B cell (primary cell): ENCODE measurements around the gene ATP8A2. TPM values are rescaled to one million over a fixed set of nuclear protein-coding genes. Genes with fewer than 3 reads are reported as not detected.

ENCODE experiments used
- ATAC-seq: fragments of 200-7000 bp; cut with Tn5 transposase; one replicate; pipeline ENCODE4 v1.10.0; 2021; ENCODE audit warnings: low read depth, mild to moderate bottlenecking, moderate number of reproducible peaks, moderate library complexity
- CTCF ChIA-PET: fragments of 350-600 bp; sonication (Branson Sonifier 250); formaldehyde crosslinking; loops from one replicate; lab custom pipeline; 2021; ENCODE audit warnings: antibody characterized with exemption, inconsistent platforms; lab: Charles Lee
- POLR2A ChIA-PET: fragments of 350-600 bp; sonication (Branson Sonifier 250); formaldehyde crosslinking; loops from one replicate; lab custom pipeline; 2021; ENCODE audit warnings: antibody characterized with exemption; lab: Charles Lee
- DNase-seq: peaks from one replicate; pipeline ENCODE4 v3.0.0; 2013
- H2AFZ ChIP-seq: 2 replicates; pipeline ENCODE4 v1.6.1; 2012; ENCODE audit warnings: mild to moderate bottlenecking, low read depth, low read length; ENCODE audit not compliant: insufficient read depth, poor library complexity, severe bottlenecking
- H3K27ac ChIP-seq, 2 donors: 1 replicate in 1 of 2; 2 replicates in 1 of 2; pipeline ENCODE4 v1.5.1; 2012 to 2013; ENCODE audit warnings: low read length in 2 of 2, mild to moderate bottlenecking in 2 of 2, moderate library complexity in 1 of 2
- H3K27me3 ChIP-seq, 4 experiments: fragments of 200-600 bp in 1 of 4; sonication (generic) in 1 of 4; replicated peaks in 1 of 4; 1 replicate in 2 of 4; 2 replicates in 2 of 4; pipeline versions ENCODE4 v1.6.1 to v1.7.0; 2013 to 2016; ENCODE audit warnings: low read length in 3 of 4, mild to moderate bottlenecking in 2 of 4, mixed read lengths in 1 of 4, moderate library complexity in 1 of 4; ENCODE audit not compliant: insufficient read depth in 4 of 4, control insufficient read depth in 3 of 4; ENCODE audit errors: control extremely low read depth in 1 of 4
- H3K36me3 ChIP-seq, 2 experiments: replicated peaks in 1 of 2; 1 replicate in 1 of 2; 2 replicates in 1 of 2; pipeline versions ENCODE4 v1.6.1 to v1.7.1; 2013; ENCODE audit warnings: low read length in 1 of 2; ENCODE audit not compliant: insufficient read depth in 2 of 2, control insufficient read depth in 1 of 2; ENCODE audit errors: control extremely low read depth in 1 of 2, extremely low read depth in 1 of 2
- H3K4me1 ChIP-seq, 2 donors: fragments of 200-600 bp in 1 of 2; sonication (generic) in 1 of 2; 1 replicate in 1 of 2; 2 replicates in 1 of 2; pipeline versions ENCODE4 v1.5.1 to v1.6.1; 2013 to 2017; ENCODE audit warnings: low read length in 2 of 2; ENCODE audit not compliant: control insufficient read depth in 2 of 2, insufficient read depth in 2 of 2
- H3K4me2 ChIP-seq: replicated peaks from 2 replicates; pipeline ENCODE3; 2012; ENCODE audit warnings: mild to moderate bottlenecking, low read depth, low read length; ENCODE audit not compliant: poor library complexity, severe bottlenecking
- H3K4me3 ChIP-seq, 5 experiments: fragments of 200-600 bp in 1 of 5; sonication (generic) in 1 of 5; 1 replicate in 3 of 5; 2 replicates in 2 of 5; pipeline versions ENCODE4 v1.5.1 to v1.7.0; 2011 to 2016; ENCODE audit warnings: low read length in 4 of 5, mild to moderate bottlenecking in 4 of 5, low read depth in 2 of 5, control low read depth in 1 of 5, moderate library complexity in 1 of 5; ENCODE audit not compliant: insufficient read depth in 1 of 5; ENCODE audit errors: control extremely low read depth in 1 of 5, extremely low read depth in 1 of 5
- H3K79me2 ChIP-seq: fragments of 200-600 bp; sonication (generic); one replicate; pipeline ENCODE4 v1.6.0; 2016; ENCODE audit warnings: low read length; ENCODE audit not compliant: control insufficient read depth, insufficient read depth
- H3K9ac ChIP-seq: fragments of 200-600 bp; sonication (generic); 2 replicates; pipeline ENCODE4 v1.6.1; 2017; ENCODE audit warnings: mild to moderate bottlenecking, low read length, moderate library complexity
- H3K9me3 ChIP-seq, 3 donors: one replicate each; pipeline versions ENCODE4 v1.6.1 to v1.7.1; 2013; ENCODE audit warnings: low read length in 2 of 3; ENCODE audit not compliant: control insufficient read depth in 2 of 3, insufficient read depth in 1 of 3; ENCODE audit errors: control extremely low read depth in 1 of 3
- H4K20me1 ChIP-seq: 2 replicates; pipeline ENCODE4 v1.6.0; 2012; ENCODE audit warnings: mild to moderate bottlenecking, low read length; ENCODE audit not compliant: insufficient read depth, control insufficient read depth, poor library complexity, severe bottlenecking
- H3K27ac Mint-ChIP-seq: one replicate; pipeline ENCODE4 v1.8.0; 2021; ENCODE audit warnings: mixed read lengths
- H3K27me3 Mint-ChIP-seq: one replicate; pipeline ENCODE4 v1.8.0; 2021; ENCODE audit warnings: mixed read lengths
- H3K4me1 Mint-ChIP-seq: one replicate; pipeline ENCODE4 v1.8.0; 2021; ENCODE audit warnings: mixed read lengths
- H3K4me3 Mint-ChIP-seq: one replicate; pipeline ENCODE4 v1.8.0; 2021; ENCODE audit warnings: mixed read lengths
- H3K9me3 Mint-ChIP-seq: one replicate; pipeline ENCODE4 v1.8.0; 2022; ENCODE audit warnings: mixed read lengths; ENCODE audit not compliant: insufficient read depth
- EZH2 ChIP-seq: IDR thresholded peaks from 2 replicates; pipeline ENCODE4 v1.6.1; 2012; ENCODE audit warnings: borderline replicate concordance, low read depth, mild to moderate bottlenecking, moderate library complexity, low read length; ENCODE audit not compliant: insufficient read depth, poor library complexity, severe bottlenecking
- WGBS: methylation state at CpG from one replicate; pipeline ENCODE4 v1.1.5; 2013; ENCODE audit warnings: missing lambda C conversion rate; ENCODE audit not compliant: insufficient coverage; 5-methylcytosine and 5-hydroxymethylcytosine counted together
- intact Hi-C: fragments of 100-400 bp; cut with micrococcal nuclease; formaldehyde crosslinking; loops from one replicate; pipeline ENCODE4 v1.10.0; 2022
- polyA plus RNA-seq: library from polyadenylated mRNA; depleted of rRNA; stranded (reverse); fragments of >200 nt; gene quantifications from 2 replicates; pipeline ENCODE4 v1.2.3, GENCODE V29; 2012
- total RNA-seq, 2 donors: library from RNA; stranded (reverse); fragments of 120-200 nt in 1 of 2; gene quantifications; 1 replicate in 1 of 2; 2 replicates in 1 of 2; pipeline versions ENCODE4 v1.2.3 to v1.2.4, GENCODE V29; 2013 to 2022
- TF ChIP-seq, protein P1 (sequence below): fragments of 200-600 bp; IDR thresholded peaks from one replicate; pipeline ENCODE4 v1.8.0; 2022; ENCODE audit warnings: antibody characterized with exemption, mild to moderate bottlenecking

Gene ATP8A2
- total and polyA plus RNA-seq, 2 donors (not counting 1 experiment from before 2014, with no cell fraction given): not detected

DNA sequence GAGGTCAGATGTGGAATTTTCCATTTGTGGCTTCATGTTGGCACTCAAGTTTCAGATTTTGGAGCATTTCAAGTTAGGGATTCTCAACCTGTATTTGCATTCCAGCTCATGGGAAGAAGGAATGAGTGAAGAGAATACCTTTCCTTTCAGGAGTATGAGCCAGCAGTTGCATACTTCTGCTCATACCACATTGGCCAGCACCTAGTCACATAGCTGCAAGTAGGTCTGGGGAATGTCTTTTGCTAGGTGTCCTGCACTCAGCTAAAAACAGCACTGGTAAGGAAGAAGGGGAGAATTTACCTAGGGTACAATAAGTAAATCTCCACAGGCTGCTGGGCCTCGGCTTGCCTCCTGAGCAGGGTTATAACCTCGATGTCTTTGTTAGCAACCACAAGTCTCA lies 24.6 kb upstream of the ATP8A2 start:
- no peaks in the 10 kb centered on the region for H3K4me1 ChIP-seq
- H3K4me1 Mint-ChIP-seq: no peaks in the 10 kb centered on the region
- no peak overlapping the region for H3K4me3 Mint-ChIP-seq
- H3K27ac Mint-ChIP-seq: no peak overlapping the region
- 83% methylated on average over 2 of the region's 2 CpGs for WGBS
- H3K4me2 ChIP-seq: no peak overlapping the region
- no peaks in the 10 kb centered on the region for H4K20me1 ChIP-seq
- H3K27me3 Mint-ChIP-seq: peaks cover 5% of the 10 kb centered on the region
- TF ChIP-seq, protein P1, sequence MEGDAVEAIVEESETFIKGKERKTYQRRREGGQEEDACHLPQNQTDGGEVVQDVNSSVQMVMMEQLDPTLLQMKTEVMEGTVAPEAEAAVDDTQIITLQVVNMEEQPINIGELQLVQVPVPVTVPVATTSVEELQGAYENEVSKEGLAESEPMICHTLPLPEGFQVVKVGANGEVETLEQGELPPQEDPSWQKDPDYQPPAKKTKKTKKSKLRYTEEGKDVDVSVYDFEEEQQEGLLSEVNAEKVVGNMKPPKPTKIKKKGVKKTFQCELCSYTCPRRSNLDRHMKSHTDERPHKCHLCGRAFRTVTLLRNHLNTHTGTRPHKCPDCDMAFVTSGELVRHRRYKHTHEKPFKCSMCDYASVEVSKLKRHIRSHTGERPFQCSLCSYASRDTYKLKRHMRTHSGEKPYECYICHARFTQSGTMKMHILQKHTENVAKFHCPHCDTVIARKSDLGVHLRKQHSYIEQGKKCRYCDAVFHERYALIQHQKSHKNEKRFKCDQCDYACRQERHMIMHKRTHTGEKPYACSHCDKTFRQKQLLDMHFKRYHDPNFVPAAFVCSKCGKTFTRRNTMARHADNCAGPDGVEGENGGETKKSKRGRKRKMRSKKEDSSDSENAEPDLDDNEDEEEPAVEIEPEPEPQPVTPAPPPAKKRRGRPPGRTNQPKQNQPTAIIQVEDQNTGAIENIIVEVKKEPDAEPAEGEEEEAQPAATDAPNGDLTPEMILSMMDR: no peak
- no peak for TF ChIP-seq EZH2
- no peaks in the 10 kb centered on the region for H3K36me3 ChIP-seq
- peaks cover 2% of the 10 kb centered on the region for H3K9me3 Mint-ChIP-seq
- DNase-seq (no peak), ATAC-seq (no peak)
- H3K9me3 ChIP-seq: peaks cover 0 to 4% (median 0%) of the 10 kb centered on the region in 3 donors
- H3K79me2 ChIP-seq: no peaks in the 10 kb centered on the region
- no peak overlapping the region for H3K27ac ChIP-seq
- ChIA-PET POLR2A (no interaction called here), CTCF (no interaction called here)
- H2AFZ ChIP-seq: no peak overlapping the region
- intact Hi-C loops: no loop called here
- H3K27me3 ChIP-seq: no peaks in the 10 kb centered on the region
- H3K4me3 ChIP-seq: no peak overlapping the region
- H3K9ac ChIP-seq: no peak overlapping the region

DNA sequence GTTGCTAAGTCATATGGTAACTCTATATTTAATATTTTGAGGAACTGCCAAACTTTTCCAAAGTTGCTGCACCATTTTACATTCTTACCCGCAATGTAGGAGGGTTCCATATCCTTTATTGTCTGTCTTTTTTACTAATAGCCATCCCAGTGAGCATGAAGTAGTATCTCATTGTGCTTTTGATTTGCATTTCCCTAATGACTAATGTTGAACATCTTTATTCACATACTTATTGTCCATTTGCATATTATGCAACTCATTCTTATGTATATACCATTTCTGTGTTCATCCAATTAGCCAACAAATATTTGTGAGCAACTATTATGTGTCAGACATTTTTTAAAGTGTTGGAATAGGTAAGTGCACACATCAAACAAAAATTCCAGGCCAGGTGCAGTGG lies 20.4 kb upstream of the ATP8A2 start:
- Histone ChIP-seq H4K20me1 (no peaks in the 10 kb centered on the region), H2AFZ (no peak overlapping the region), H3K79me2 (no peaks in the 10 kb centered on the region), H3K36me3 (no peaks in the 10 kb centered on the region), H3K4me1 (no peaks in the 10 kb centered on the region), H3K9me3 (peaks cover 0 to 5% (median 0%) of the 10 kb centered on the region in 3 donors), H3K27me3 (no peaks in the 10 kb centered on the region), H3K27ac (no peak overlapping the region), H3K4me2 (no peak overlapping the region), H3K9ac (no peak overlapping the region), H3K4me3 (no peak overlapping the region)
- Mint-ChIP-seq H3K9me3 (no peaks in the 10 kb centered on the region), H3K4me3 (no peak overlapping the region), H3K4me1 (no peaks in the 10 kb centered on the region), H3K27me3 (peaks cover 32% of the 10 kb centered on the region), H3K27ac (no peak overlapping the region)
- intact Hi-C loops: no loop called here
- DNase-seq (no peak), ATAC-seq (no peak)
- ChIA-PET POLR2A (no interaction called here), CTCF (no interaction called here)
- WGBS: no CpG with 5 or more reads among the region's 1 CpG
- TF ChIP-seq, protein P1: no peak
- no peak for TF ChIP-seq EZH2
